IMR-90 (cell line): ENCODE results near the gene PNPLA1. TPM values are rescaled to one million over a fixed set of nuclear protein-coding genes. Genes with fewer than 3 reads are reported as not detected.

Source experiments
- ATAC-seq: fragments of 200-7000 bp; cut with Tn5 transposase; 2 replicates; pipeline ENCODE4 v1.9.1; 2020; ENCODE audit warnings: low read depth, mild to moderate bottlenecking, moderate library complexity
- BruUV-seq: library from RNA; stranded (reverse); fragments of 400-500 nt; replicated peaks from 2 replicates; lab custom pipeline; 2021; lab: Mats Ljungman, UMichigan
- CTCF ChIA-PET: fragments of 300-600 bp; formaldehyde crosslinking; extraction: SDS; loops from one replicate; lab custom pipeline; 2021; ENCODE audit warnings: antibody characterized with exemption; lab: Yijun Ruan, JAX
- POLR2A ChIA-PET: fragments of 300-600 bp; sonication (Branson Sonifier 250); formaldehyde crosslinking; loops from one replicate; lab custom pipeline; 2022; ENCODE audit warnings: antibody characterized with exemption; ENCODE audit not compliant: unreplicated experiment; lab: Charles Lee
- DNase-seq: peaks from one replicate; pipeline ENCODE4 v3.0.0; 2013
- H2AFZ ChIP-seq: replicated peaks from 2 replicates; pipeline ENCODE3; 2013; ENCODE audit warnings: low read length, mild to moderate bottlenecking; ENCODE audit not compliant: poor library complexity
- H2AK5ac ChIP-seq: 2 replicates; pipeline ENCODE4 v1.6.1; 2013; ENCODE audit warnings: low read depth, low read length, inconsistent platforms
- H2AK9ac ChIP-seq: replicated peaks from 2 replicates; pipeline ENCODE3; 2013; ENCODE audit warnings: mild to moderate bottlenecking, low read depth, low read length, moderate library complexity; ENCODE audit not compliant: poor library complexity
- H2BK120ac ChIP-seq: 2 replicates; pipeline ENCODE4 v1.6.1; 2013; ENCODE audit warnings: low read depth, low read length, inconsistent platforms
- H2BK15ac ChIP-seq: 3 replicates; pipeline ENCODE4 v1.6.1; 2013; ENCODE audit warnings: low read depth, low read length, inconsistent platforms
- H2BK20ac ChIP-seq: 2 replicates; pipeline ENCODE4 v1.6.1; 2013; ENCODE audit warnings: low read depth, mild to moderate bottlenecking, inconsistent platforms, low read length, moderate library complexity
- H2BK5ac ChIP-seq: 2 replicates; pipeline ENCODE4 v1.6.1; 2013; ENCODE audit warnings: mild to moderate bottlenecking, low read depth, low read length, inconsistent platforms; ENCODE audit not compliant: poor library complexity, severe bottlenecking
- H3K14ac ChIP-seq: replicated peaks from 2 replicates; pipeline ENCODE4 v1.6.1; 2013; ENCODE audit warnings: low read depth, low read length, inconsistent platforms
- H3K18ac ChIP-seq: 2 replicates; pipeline ENCODE4 v1.6.1; 2013; ENCODE audit warnings: low read depth, low read length, control low read depth
- H3K23ac ChIP-seq: 2 replicates; pipeline ENCODE4 v1.6.1; 2013; ENCODE audit warnings: low read depth, low read length, inconsistent platforms
- H3K27ac ChIP-seq: 2 replicates; pipeline ENCODE4 v1.5.1; 2013; ENCODE audit warnings: mild to moderate bottlenecking, control low read depth, low read length; ENCODE audit not compliant: insufficient read depth
- H3K27me3 ChIP-seq: 2 replicates; pipeline ENCODE4 v1.6.1; 2013; ENCODE audit warnings: low read length; ENCODE audit not compliant: control insufficient read depth, insufficient read depth
- H3K36me3 ChIP-seq: 2 replicates; pipeline ENCODE4 v1.6.1; 2013; ENCODE audit warnings: low read length, mixed read lengths; ENCODE audit not compliant: control insufficient read depth, insufficient read depth
- H3K4ac ChIP-seq: 2 replicates; pipeline ENCODE4 v1.6.1; 2013; ENCODE audit warnings: low read depth, low read length, inconsistent platforms
- H3K4me1 ChIP-seq: 2 replicates; pipeline ENCODE4 v1.6.1; 2013; ENCODE audit warnings: low read length, mixed read lengths; ENCODE audit not compliant: control insufficient read depth, insufficient read depth
- H3K4me2 ChIP-seq: 2 replicates; pipeline ENCODE4 v1.6.1; 2013; ENCODE audit warnings: low read depth, mild to moderate bottlenecking, control low read depth, low read length, moderate library complexity
- H3K4me3 ChIP-seq: 2 replicates; pipeline ENCODE4 v1.5.1; 2013; ENCODE audit warnings: low read depth, mild to moderate bottlenecking, control low read depth, low read length, moderate library complexity; ENCODE audit not compliant: insufficient read depth
- H3K56ac ChIP-seq: 2 replicates; pipeline ENCODE4 v1.6.1; 2013; ENCODE audit warnings: low read length, inconsistent platforms; ENCODE audit not compliant: insufficient read depth; ENCODE audit errors: extremely low read depth
- H3K79me1 ChIP-seq, 2 experiments: 2 replicates each; pipeline ENCODE4 v1.6.1; 2013; ENCODE audit warnings: low read length in 2 of 2, inconsistent platforms in 1 of 2, low read depth in 1 of 2
- H3K9ac ChIP-seq: 2 replicates; pipeline ENCODE4 v1.6.1; 2013; ENCODE audit warnings: low read depth, low read length, control low read depth
- H3K9me1 ChIP-seq: 2 replicates; pipeline ENCODE4 v1.6.1; 2013; ENCODE audit warnings: low read length, inconsistent platforms; ENCODE audit not compliant: insufficient read depth
- H3K9me3 ChIP-seq: 2 replicates; pipeline ENCODE4 v1.6.1; 2013; ENCODE audit warnings: low read length; ENCODE audit not compliant: control insufficient read depth, insufficient read depth
- H4K20me1 ChIP-seq: 2 replicates; pipeline ENCODE4 v1.6.1; 2013; ENCODE audit warnings: low read length, inconsistent platforms; ENCODE audit not compliant: insufficient read depth
- H4K5ac ChIP-seq: 2 replicates; pipeline ENCODE4 v1.6.1; 2013; ENCODE audit warnings: mild to moderate bottlenecking, low read depth, low read length, control low read depth
- H4K8ac ChIP-seq, 2 experiments: 2 replicates each; pipeline ENCODE4 v1.6.1; 2013; ENCODE audit warnings: low read depth in 2 of 2, low read length in 2 of 2, control low read depth in 1 of 2, inconsistent platforms in 1 of 2
- H4K91ac ChIP-seq: 2 replicates; pipeline ENCODE4 v1.6.1; 2013; ENCODE audit warnings: low read depth, low read length, inconsistent platforms; ENCODE audit not compliant: insufficient read depth
- BHLHE40 ChIP-seq: fragments of 150-350 bp; IDR thresholded peaks from 2 replicates; pipeline ENCODE4 v1.6.1; 2016; ENCODE audit warnings: mild to moderate bottlenecking, low read depth, low read length
- CEBPB ChIP-seq: IDR thresholded peaks from 2 replicates; pipeline ENCODE4 v1.6.1; 2012; ENCODE audit warnings: low read depth, low read length, improper control_type of control experiment
- CHD1 ChIP-seq: IDR thresholded peaks from 2 replicates; pipeline ENCODE4 v1.6.1; 2012; ENCODE audit warnings: low read depth, low read length, improper control_type of control experiment
- CTCF ChIP-seq: conservative IDR thresholded peaks from 2 replicates; pipeline ENCODE4 v1.5.1; 2012; ENCODE audit warnings: mild to moderate bottlenecking, low read depth, low read length, improper control_type of control experiment
- ELK1 ChIP-seq: fragments of 150-350 bp; IDR thresholded peaks from 2 replicates; pipeline ENCODE4 v1.6.1; 2016; ENCODE audit warnings: low read depth, mild to moderate bottlenecking, low read length, moderate library complexity, borderline replicate concordance
- FOS ChIP-seq: fragments of 150-350 bp; IDR thresholded peaks from 2 replicates; pipeline ENCODE4 v1.6.1; 2016; ENCODE audit warnings: low read depth, low read length
- MAFK ChIP-seq: IDR thresholded peaks from 2 replicates; pipeline ENCODE4 v1.6.1; 2012; ENCODE audit warnings: low read depth, low read length, improper control_type of control experiment
- MAZ ChIP-seq: IDR thresholded peaks from 2 replicates; pipeline ENCODE4 v1.6.1; 2012; ENCODE audit warnings: low read depth, mild to moderate bottlenecking, low read length, improper control_type of control experiment, moderate library complexity, borderline replicate concordance
- NFE2L2 ChIP-seq: fragments of 150-350 bp; IDR thresholded peaks from 2 replicates; pipeline ENCODE4 v1.6.1; 2016; ENCODE audit warnings: low read depth, mild to moderate bottlenecking, low read length
- POLR2A ChIP-seq: IDR thresholded peaks from 2 replicates; pipeline ENCODE4 v1.6.1; 2012; ENCODE audit warnings: mild to moderate bottlenecking, low read depth, low read length
- RAD21 ChIP-seq: IDR thresholded peaks from 2 replicates; pipeline ENCODE4 v1.6.1; 2012; ENCODE audit warnings: low read length, improper control_type of control experiment
- RCOR1 ChIP-seq: IDR thresholded peaks from 2 replicates; pipeline ENCODE4 v1.6.1; 2012; ENCODE audit warnings: mild to moderate bottlenecking, low read length, improper control_type of control experiment; ENCODE audit not compliant: insufficient replicate concordance
- RFX5 ChIP-seq: IDR thresholded peaks from 2 replicates; pipeline ENCODE4 v1.8.0; 2012; ENCODE audit warnings: low read depth, mild to moderate bottlenecking, low read length, moderate library complexity
- SMC3 ChIP-seq: fragments of 150-350 bp; IDR thresholded peaks from 2 replicates; pipeline ENCODE4 v1.6.1; 2016; ENCODE audit warnings: low read depth, mild to moderate bottlenecking, antibody characterized with exemption, low read length, moderate library complexity
- USF2 ChIP-seq: fragments of 150-350 bp; IDR thresholded peaks from 2 replicates; pipeline ENCODE4 v1.6.1; 2017; ENCODE audit warnings: mild to moderate bottlenecking, antibody characterized with exemption, low read length, low read depth
- WGBS, 2 experiments: methylation state at CpG; one replicate each; pipeline versions ENCODE4 v1.1.5 to v1.1.7; 2013; ENCODE audit warnings: missing lambda C conversion rate in 2 of 2; ENCODE audit not compliant: insufficient read length in 1 of 2; ENCODE audit errors: extremely low coverage in 2 of 2; 5-methylcytosine and 5-hydroxymethylcytosine counted together
- dilution Hi-C: fragments of 300-500 bp; cut with HindIII; formaldehyde crosslinking; loops from one replicate; pipeline ENCODE4 v1.14.3; 2018; ENCODE audit warnings: low sequenced_read_pairs; ENCODE audit not compliant: unreplicated experiment
- in situ Hi-C: fragments of 300-500 bp; cut with MboI; formaldehyde crosslinking; loops from 3 replicates; pipeline ENCODE4 v1.14.3; 2019; ENCODE audit warnings: low sequenced_read_pairs, inconsistent platforms, mixed read lengths
- intact Hi-C: fragments of 100-400 bp; cut with micrococcal nuclease; formaldehyde crosslinking; loops from 2 replicates; pipeline ENCODE4 v1.10.0; 2022
- polyA plus RNA-seq, 3 experiments: library from polyadenylated mRNA; depleted of rRNA; stranded (reverse); fragments of >200 nt; gene quantifications; 2 replicates each; pipeline ENCODE4 v1.2.3, GENCODE V29; 2012; ENCODE audit warnings: low replicate concordance in 1 of 3
- total RNA-seq: library from RNA; depleted of rRNA; stranded (reverse); fragments of >200 nt; gene quantifications from 2 replicates; pipeline ENCODE4 v1.2.3, GENCODE V29; 2012

The PNPLA1 gene
- total and polyA plus RNA-seq, 2 of the 4 experiments (the other 2 are of a cell fraction) = not detected

- no peak for DNase-seq
- Histone ChIP-seq H3K56ac (no peak overlapping the region), H3K36me3 (no peaks in the 10 kb centered on the region), H3K23ac (no peak overlapping the region), H2BK5ac (no peak overlapping the region), H3K9ac (no peak overlapping the region), H3K27ac (no peak overlapping the region), H4K91ac (no peak overlapping the region), H2AK5ac (no peak overlapping the region), H3K4me2 (no peak overlapping the region), H2AK9ac (no peak overlapping the region), H4K5ac (no peak overlapping the region), H4K8ac (no peak overlapping the region), H3K9me1 (peaks cover 7% of the 10 kb centered on the region; the same call in 1 of the 2 replicates), H2AFZ (no peak overlapping the region), H3K9me3 (no peaks in the 10 kb centered on the region), H2BK15ac (no peak overlapping the region), H3K4ac (no peak overlapping the region), H2BK120ac (no peak overlapping the region), H2BK20ac (no peak overlapping the region), H3K79me1 (no peaks in the 10 kb centered on the region), H4K20me1 (no peaks in the 10 kb centered on the region), H3K14ac (no peak overlapping the region), H3K18ac (no peak overlapping the region), H3K27me3 (no peaks in the 10 kb centered on the region), H3K4me1 (peaks cover 2% of the 10 kb centered on the region), H3K4me3 (no peak overlapping the region)
- ChIA-PET CTCF (no interaction called here), POLR2A (no interaction called here)
- BruUV-seq = no TSS peak
- 79% methylated on average over 3 of the region's 5 CpGs; no CpG with 5 or more reads in 1 of the 2 experiments for WGBS, 2 experiments
- intact Hi-C loops (no loop called here), dilution Hi-C loops (no loop called here), in situ Hi-C loops (no loop called here)
- no peak for ATAC-seq
- no peak for TF ChIP-seq BHLHE40
- TF ChIP-seq FOS = no peak
- no peak for TF ChIP-seq RAD21
- no peak for TF ChIP-seq POLR2A
- no peak for TF ChIP-seq CTCF
- no peak for TF ChIP-seq RCOR1
- TF ChIP-seq NFE2L2 = no peak
- no peak for TF ChIP-seq MAZ
- no peak for TF ChIP-seq MAFK
- no peak for TF ChIP-seq CHD1
- TF ChIP-seq CEBPB = no peak
- TF ChIP-seq RFX5 = no peak
- no peak for TF ChIP-seq ELK1
- TF ChIP-seq USF2 = no peak
- no peak for TF ChIP-seq SMC3
Observed at GRCh38 chr6:36242161-36242560, 27.7 kb upstream of the PNPLA1 start.
